Lower leg skin (tissue), 3 donors: ENCODE results near the gene CASS4.
"Not testable (repeated sequence)": the region's sequence is repeated elsewhere in the genome, so short reads cannot be mapped to it uniquely, and the experiment has no call there.

Experiments used
- POLR2A ChIP-seq, 2 donors: fragments of 450-650 bp; IDR thresholded peaks; one replicate each; pipeline ENCODE4 v1.6.1; 2016 to 2017; ENCODE audit warnings: antibody characterized with exemption in 2 of 2, mild to moderate bottlenecking in 1 of 2, moderate library complexity in 1 of 2
- TF ChIP-seq, protein P1 (sequence below), 3 donors: fragments of 450-650 bp; IDR thresholded peaks; one replicate each; pipeline ENCODE4 v1.5.1; 2016; ENCODE audit warnings: antibody characterized with exemption in 3 of 3, mild to moderate bottlenecking in 3 of 3, moderate library complexity in 2 of 3

DNA sequence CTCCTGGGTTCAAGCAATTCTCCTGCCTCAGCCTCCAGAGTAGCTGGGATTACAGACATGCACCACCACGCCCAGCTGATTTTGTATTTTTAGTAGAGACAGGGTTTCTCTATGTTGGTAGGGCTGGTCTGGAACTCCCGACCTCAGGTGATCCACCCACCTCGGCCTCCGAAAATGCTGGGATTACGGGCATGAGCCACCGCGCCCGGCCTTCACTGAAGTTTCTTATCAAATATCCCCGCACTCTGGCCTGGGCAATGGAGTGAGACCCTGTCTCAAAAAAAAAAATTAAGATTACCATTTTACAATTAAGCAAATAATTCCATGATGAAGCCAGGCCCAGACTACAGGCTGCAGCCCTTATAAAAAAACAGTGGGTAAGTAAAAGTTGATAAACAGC, 21.7 kb upstream of the CASS4 start:
- TF ChIP-seq, protein P1, sequence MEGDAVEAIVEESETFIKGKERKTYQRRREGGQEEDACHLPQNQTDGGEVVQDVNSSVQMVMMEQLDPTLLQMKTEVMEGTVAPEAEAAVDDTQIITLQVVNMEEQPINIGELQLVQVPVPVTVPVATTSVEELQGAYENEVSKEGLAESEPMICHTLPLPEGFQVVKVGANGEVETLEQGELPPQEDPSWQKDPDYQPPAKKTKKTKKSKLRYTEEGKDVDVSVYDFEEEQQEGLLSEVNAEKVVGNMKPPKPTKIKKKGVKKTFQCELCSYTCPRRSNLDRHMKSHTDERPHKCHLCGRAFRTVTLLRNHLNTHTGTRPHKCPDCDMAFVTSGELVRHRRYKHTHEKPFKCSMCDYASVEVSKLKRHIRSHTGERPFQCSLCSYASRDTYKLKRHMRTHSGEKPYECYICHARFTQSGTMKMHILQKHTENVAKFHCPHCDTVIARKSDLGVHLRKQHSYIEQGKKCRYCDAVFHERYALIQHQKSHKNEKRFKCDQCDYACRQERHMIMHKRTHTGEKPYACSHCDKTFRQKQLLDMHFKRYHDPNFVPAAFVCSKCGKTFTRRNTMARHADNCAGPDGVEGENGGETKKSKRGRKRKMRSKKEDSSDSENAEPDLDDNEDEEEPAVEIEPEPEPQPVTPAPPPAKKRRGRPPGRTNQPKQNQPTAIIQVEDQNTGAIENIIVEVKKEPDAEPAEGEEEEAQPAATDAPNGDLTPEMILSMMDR (IDR thresholded peaks at IDR 0.05) = not testable (repeated sequence)
- not testable (repeated sequence) for TF ChIP-seq POLR2A (IDR thresholded peaks at IDR 0.05)
